CD4-positive, alpha-beta T cell treated with Interleukin-17A for 1 hour (primary cell): ENCODE measurements around the gene ALOX15.
"Not testable (repeated sequence)": the region's sequence is repeated elsewhere in the genome, so short reads cannot be mapped to it uniquely, and the experiment has no call there.

Source experiments
- DNase-seq: peaks from one replicate; pipeline ENCODE4 v3.0.0-alpha.2; 2020

The ALOX15 gene

GRCh38 chr17:4645642-4646041, 4.2 kb upstream of the ALOX15 start:
- no peak for DNase-seq

- DNase-seq: no peak
Observed at GRCh38 chr17:4643676-4644075, 2.2 kb upstream of the ALOX15 start.

GRCh38 chr17:4642286-4642685, 808 bp upstream of the ALOX15 start:
- DNase-seq: no peak

- peak; percentile 13 for DNase-seq
Observed at GRCh38 chr17:4640569-4641188, 799 bp downstream of the ALOX15 start.

- DNase-seq: peak; percentile 34
Observed at GRCh38 chr17:4639301-4640059, 2.0 kb downstream of the ALOX15 start.

GRCh38 chr17:4638766-4639165, 2.7 kb downstream of the ALOX15 start:
- DNase-seq: not testable (repeated sequence)

GRCh38 chr17:4636474-4637100, 4.9 kb downstream of the ALOX15 start:
- no peak for DNase-seq

GRCh38 chr17:4635823-4636375, 5.6 kb downstream of the ALOX15 start:
- peak; percentile 8 for DNase-seq

- DNase-seq: no peak
Observed at GRCh38 chr17:4634976-4635375, 6.5 kb downstream of the ALOX15 start.

GRCh38 chr17:4633643-4634042, 7.8 kb downstream of the ALOX15 start:
- DNase-seq: no peak

- no peak for DNase-seq
Observed at GRCh38 chr17:4632581-4632920, 8.9 kb downstream of the ALOX15 start.

GRCh38 chr17:4631836-4632580, 9.5 kb downstream of the ALOX15 start:
- no peak for DNase-seq

- DNase-seq: no peak
Observed at GRCh38 chr17:4631431-4631830, 10.0 kb downstream of the ALOX15 start.

- no peak for DNase-seq
Observed at GRCh38 chr17:4626734-4627256, 14.7 kb downstream of the ALOX15 start.

GRCh38 chr17:4625181-4625617, 16.3 kb downstream of the ALOX15 start:
- DNase-seq: no peak

- not testable (repeated sequence) for DNase-seq
Observed at GRCh38 chr17:4624451-4624911, 17.0 kb downstream of the ALOX15 start.

- no peak for DNase-seq
Observed at GRCh38 chr17:4623249-4623648, 18.2 kb downstream of the ALOX15 start.

GRCh38 chr17:4622375-4622774, 19.1 kb downstream of the ALOX15 start:
- no peak for DNase-seq

- DNase-seq: no peak
Observed at GRCh38 chr17:4620531-4621101, 20.9 kb downstream of the ALOX15 start.

GRCh38 chr17:4617590-4618351, 23.7 kb downstream of the ALOX15 start:
- DNase-seq: no peak

GRCh38 chr17:4617090-4617489, 24.4 kb downstream of the ALOX15 start:
- no peak for DNase-seq

GRCh38 chr17:4616476-4616875, 25.0 kb downstream of the ALOX15 start:
- no peak for DNase-seq
